COLO829 (cell line): Measurements from ENCODE around the gene PHF5A.
"Not testable (repeated sequence)": the region's sequence is repeated elsewhere in the genome, so short reads cannot be mapped to it uniquely, and the experiment has no call there.

ENCODE experiments used
- DNase-seq: peaks from one replicate; pipeline ENCODE4 v3.0.0; 2012; ENCODE audit warnings: low spot score

PHF5A gene

GRCh38 chr22:41488076-41488475 is 19.6 kb upstream of the PHF5A start:
- DNase-seq, result no peak

DNA sequence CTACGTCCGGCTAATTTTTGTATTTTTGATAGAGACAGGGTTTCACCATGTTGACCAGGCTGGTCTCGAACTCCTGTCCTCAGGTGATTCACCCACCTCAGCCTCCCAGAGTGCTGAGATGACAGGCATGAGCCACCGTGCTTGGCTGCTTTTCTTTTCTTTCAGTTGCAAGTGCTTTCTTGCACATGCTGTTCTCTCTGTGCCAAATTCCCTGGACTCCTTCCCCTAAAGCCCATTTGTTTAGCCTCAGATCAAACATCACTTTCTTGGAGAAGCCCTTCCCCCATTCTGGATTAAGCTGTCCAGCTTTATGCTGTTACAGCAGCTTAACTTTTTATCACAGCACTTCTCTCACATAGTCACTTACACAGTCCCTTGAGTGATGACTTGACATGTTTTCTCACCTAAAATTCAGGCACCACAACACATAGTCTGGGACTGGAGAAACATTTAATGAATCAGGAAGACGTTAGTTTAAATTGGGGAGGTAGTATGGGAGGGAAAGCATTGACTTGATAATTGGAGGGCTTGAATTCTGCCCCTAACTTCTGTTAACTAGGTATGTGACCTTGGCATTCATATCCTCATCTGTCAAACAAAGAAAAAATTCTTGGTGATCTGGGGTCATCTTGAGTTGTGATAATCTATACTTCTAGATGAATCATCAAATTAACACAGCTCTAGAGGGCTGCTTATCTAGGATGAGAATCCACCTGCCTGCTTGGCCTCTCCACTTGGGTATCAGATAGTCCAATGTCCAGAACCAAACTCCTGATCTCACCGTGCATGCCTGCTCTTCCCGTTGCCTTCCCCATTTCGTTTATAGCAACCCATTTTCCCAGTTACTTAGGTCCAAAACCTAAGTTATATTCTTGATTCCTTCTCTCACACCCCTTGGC is 18.8 kb upstream of the PHF5A start:
- DNase-seq, result no peak

GRCh38 chr22:41485033-41485432 is 16.5 kb upstream of the PHF5A start:
- no peak for DNase-seq

DNA sequence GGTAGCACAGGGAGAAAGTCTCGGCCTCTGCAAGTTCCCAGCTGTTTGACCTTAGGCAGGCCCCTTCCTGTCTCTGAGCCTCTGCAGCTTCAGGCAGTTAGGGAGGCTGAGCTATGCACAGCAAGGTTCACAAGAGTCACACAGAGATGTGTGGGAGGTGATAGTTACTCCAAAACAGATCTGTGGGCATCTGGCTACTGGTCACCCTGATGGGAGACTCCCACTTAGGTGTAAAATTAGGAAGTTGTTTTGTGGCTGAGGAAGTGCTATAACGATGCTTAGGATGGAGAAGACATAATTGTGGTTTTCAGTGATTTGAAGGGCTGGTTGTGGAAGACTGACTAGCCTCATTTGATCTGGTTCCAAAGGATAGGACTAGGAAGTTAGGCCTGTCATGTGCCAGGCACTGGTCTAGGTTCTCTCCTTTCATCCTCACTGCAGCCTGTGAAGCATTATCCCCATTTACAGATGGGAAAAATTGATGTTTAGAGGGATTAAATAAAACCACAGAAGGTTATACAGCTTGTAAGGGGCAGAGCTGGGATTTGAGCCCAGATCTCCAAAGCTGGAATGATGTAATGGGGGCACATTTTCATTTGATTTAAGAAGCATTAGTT is 13.9 kb upstream of the PHF5A start:
- DNase-seq, result no peak

DNA sequence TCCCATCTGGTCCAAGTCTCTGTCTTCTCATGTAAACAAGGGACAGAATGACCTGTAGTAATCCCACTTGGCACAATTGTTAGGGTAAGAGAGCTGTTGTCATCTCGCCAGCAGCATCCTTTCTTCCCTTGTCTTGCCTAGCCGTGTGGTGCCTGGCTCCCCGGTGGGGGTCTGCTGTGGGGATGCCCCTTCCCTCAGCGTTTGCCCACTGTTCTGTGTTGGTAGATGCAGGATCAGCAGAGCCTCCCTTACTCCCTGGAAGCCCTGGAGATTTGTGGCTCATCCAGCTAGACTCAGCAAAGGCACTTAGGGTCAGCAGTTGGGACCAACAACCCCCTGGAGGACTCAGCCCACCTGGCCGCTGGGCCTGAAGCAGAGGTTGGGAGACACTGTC is 13.4 kb upstream of the PHF5A start:
- no peak for DNase-seq

DNA sequence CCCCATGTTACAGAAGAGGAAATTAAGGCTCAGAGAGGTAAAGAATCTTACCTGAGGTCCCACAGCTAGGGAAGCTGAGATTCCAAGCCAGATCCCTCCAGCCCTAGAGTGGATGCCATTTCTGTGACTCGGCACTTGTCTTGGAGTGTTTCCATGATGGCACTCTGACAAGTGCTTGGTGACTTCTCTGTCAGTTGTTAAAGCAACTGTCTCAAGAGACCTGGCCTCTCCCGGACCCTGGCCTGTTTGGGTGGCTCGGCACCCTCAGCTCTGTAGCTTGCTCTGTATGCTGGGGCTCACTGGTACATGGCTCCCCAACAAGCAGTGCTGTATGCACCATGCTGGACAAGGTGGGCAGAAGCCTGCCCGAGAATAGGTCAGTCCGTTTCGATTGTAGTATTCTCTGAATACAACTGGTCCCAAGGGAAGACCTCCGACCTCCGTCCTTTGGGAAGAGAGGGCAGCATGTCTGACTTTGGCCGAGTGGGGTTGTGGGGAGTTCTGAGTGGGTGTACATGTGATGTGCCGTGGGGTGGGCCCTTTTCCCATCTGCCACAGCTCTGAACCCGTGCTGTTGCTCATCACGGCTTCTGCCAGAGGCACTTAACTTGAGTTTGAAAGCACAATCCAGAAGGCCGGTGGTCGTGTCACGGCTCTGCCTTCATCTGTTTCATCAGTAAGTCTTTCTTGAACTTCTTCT is 12.8 kb upstream of the PHF5A start:
- no peak for DNase-seq

GRCh38 chr22:41480397-41480735 is 11.9 kb upstream of the PHF5A start:
- no peak for DNase-seq

- no peak for DNase-seq
Observed at GRCh38 chr22:41479671-41480396, 11.3 kb upstream of the PHF5A start.

GRCh38 chr22:41478891-41479521 is 10.5 kb upstream of the PHF5A start:
- DNase-seq, result no peak

GRCh38 chr22:41478473-41478872 is 10.0 kb upstream of the PHF5A start:
- no peak for DNase-seq

DNA sequence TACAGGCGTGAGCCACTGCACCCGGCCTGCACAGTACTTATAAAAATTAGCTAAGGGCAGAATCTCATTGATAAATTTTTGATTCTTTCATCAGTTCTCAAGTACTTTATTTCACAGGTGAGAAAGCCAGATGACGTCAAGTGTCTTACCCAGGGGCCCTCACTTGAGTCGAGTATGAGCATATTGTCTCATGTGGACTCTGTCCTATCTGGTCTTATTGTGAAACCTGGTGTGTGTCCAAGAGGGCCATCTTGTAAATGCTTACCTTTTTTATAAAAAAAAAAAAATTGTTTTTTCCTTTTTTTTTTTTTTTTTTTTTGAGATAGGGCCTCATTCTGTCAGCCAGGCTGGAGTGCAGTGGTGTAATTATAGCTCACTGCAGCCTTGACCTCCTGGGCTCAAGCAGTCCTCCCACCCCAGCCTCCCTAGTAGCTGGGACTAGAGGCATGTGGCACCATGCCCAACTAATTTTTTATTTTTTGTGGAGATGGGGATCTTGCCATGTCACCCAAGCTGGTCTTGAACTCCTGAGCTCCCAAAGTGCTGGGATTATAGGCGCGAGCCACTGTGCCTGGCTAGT is 6.5 kb upstream of the PHF5A start:
- DNase-seq, result no peak

DNA sequence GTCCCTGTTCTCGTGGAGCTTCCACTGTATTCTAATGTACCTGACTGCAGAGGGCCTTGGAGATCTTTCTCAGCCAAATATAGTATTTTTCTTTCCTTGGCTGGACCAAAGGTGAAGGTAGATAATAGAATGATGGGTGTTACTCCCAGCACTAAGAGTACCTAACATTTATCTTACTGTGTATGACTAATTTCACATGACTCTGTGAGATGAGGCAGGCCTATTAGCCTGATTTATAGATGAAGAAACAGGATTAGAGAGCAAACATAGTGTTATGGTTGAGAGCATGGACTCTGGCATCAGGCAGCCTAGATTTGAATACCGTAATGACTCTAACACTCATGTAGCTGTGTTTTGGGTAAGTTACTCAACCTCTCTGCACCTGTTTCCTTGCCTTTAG is 3.1 kb upstream of the PHF5A start:
- no peak for DNase-seq

- no peak for DNase-seq
Observed at GRCh38 chr22:41470886-41471285, 2.4 kb upstream of the PHF5A start.

DNA sequence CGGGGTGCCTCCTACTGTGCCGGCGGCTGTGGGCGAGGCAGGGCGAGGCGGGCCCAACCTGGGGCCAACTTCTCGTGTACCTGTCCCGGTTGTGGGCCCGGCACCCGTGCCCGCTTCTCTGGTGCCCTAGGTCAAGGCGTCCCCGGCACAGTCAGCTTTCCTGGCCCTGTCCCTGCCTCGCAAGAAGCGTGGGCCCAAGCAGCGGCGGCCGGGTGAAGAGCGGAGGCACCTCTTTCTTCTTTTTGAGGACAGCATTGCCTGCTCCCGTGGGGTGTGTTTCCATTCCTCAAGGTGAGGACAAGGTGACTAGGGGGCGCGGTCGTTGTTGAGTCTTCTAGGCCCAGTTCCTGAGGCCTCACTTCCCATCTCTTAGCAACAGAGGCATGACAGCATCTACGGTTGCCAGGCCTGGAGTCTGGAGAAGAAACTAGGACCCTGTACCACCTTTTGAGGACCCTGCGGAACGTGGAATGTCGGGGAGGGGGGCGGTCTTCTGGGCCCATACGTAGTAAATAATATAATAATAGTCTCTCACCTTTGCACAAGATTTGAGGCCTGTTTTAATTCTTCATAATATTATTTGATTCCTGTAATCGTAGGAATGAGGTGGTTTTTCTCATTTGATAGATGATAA is 843 bp upstream of the PHF5A start:
- no peak for DNase-seq

DNA sequence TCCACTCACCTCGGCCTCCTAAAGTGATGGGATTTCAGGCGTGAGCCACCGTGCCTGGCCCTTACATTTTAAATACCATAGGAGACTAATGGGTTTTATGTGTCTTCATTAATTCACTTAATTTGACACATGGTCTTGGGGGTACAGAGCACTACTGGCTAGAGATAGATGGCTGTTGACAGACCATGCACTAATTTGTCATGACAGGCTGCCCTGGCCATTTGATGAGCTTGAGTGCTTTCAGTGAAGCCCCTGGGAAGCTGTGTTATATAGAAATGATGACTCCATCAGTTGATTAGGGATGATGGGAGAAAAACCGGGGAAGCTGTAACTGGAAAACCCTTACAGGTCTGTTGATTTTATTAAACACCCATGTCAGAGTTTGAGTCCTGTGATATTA is 6.6 kb downstream of the PHF5A start:
- no peak for DNase-seq

DNA sequence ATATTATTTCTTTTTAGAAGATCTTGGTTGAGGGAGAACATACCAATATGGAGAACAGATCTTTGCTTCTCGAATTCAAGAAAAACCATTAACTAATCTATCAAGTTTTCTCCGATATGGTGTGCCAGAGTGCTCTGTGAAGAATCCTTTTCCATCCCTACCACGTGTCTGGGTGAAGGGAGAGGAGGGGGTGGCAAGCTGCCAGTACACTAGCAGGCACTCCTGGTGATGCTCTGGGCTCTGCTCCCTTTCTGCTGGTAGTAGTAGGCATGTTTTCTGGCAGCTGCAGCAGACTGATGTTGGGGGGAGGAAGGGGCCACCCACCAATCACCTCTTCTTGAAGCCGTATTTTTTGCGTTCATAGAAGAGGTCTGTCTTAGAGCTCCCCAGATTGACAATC is 8.4 kb downstream of the PHF5A start:
- DNase-seq, result not testable (repeated sequence)

DNA sequence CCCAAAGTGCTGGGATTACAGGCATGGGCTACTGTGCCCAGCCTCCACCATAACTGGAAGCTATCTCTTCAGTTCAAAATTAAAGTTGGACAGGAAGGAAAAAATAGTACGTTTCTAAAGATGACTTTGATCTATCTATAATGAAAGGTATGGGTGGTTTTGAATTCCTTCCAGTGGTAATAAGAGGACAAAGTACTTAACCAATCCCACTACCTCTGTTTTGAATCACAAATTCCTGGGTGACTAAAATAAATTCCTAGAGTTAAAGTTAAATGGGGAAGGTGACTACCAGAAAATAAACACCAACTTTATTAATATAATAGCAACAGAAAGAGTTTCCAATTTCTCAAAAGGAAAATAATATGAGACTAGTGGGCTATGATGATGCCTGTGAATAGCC is 9.1 kb downstream of the PHF5A start:
- DNase-seq, result no peak

DNA sequence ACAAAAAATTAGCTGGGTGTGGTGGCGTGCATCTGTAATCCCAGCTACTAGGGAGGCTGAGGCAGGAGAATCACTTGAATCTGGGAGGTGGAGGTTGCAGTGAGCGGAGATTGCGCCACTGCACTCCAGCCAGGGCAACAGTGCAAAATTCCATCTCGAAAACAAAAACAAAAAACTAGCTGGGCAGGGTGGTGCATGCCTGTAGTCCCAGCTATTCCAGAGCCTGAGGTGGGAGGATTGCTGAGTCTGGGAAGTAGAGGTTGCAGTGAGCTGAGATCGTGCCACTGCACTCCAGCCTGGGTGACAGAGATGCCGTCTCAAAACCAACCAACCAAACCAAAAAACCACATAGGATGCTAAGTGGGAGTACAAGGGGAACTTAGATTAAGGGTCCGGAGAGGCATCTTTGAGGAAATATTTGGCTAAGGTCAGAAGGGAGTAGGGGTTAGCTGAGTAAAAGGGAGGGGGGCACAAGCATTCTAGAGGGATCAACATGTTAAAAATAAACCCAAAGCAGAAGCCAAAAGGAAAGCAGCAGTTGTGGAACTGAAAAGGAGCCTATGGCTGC is 10.2 kb downstream of the PHF5A start:
- no peak for DNase-seq

GRCh38 chr22:41448189-41448808 is 20.2 kb downstream of the PHF5A start:
- DNase-seq, result peak; percentile 96

DNA sequence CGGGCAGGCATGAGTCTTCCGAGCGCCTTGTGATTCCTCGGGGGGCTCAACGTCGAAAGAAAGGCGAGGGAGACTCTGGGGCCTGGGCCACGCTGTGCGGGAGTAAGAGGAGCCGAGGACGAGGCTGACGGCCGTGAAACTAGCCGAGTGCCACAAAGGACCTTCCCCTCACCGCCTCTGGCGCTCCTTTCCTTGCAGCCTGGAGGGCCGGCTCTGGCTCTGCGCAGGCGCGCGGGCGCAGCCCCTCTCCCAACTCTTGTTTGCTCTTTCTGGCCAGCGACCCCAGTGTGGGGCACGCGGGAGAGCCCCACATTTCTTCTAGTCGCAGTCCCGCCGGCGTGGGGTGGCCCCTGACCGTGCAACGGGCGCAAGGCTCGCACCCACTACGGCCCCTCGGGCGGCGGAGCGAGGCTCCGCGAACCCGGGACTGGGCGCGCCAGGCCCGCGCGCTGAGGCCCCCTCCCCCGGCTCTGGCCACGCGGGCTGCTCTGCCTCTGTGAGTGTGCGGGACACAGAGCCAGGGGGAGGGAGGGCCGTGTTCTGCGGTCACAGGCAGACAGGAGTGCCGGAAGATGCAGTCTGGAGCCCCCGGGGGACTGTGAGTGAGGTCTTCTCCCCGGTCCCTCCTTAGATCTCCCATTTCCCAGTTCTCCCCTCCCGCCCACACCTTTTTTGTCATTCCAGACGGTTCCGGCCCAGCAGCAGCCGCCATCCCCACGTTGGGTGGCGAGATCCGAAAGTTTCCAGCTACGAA is 20.9 kb downstream of the PHF5A start:
- no peak for DNase-seq
